GM19328 (cell line): ENCODE data around the gene CAMP.
"Not testable (repeated sequence)": the region's sequence is repeated elsewhere in the genome, so short reads cannot be mapped to it uniquely, and the experiment has no call there.

Experiments
- ATAC-seq: cut with Tn5 transposase; IDR thresholded peaks from one replicate; pipeline ENCODE4 v1.9.1; 2021; ENCODE audit warnings: mild to moderate bottlenecking, moderate library complexity; ENCODE audit not compliant: unreplicated experiment

CAMP gene

GRCh38 chr3:48222616-48223513, at the start of gene CAMP:
Gene CAMP (plus strand): TSS chr3:48223495. CDS start chr3:48223512, 17 bp downstream.
- ATAC-seq = peak; percentile 59

- no peak for ATAC-seq
Observed at GRCh38 chr3:48178072-48178471, 45.2 kb upstream of the CAMP start.

- ATAC-seq = no peak
Observed at GRCh38 chr3:48180021-48180420, 43.3 kb upstream of the CAMP start.

- ATAC-seq = no peak
Observed at GRCh38 chr3:48180531-48181253, 42.6 kb upstream of the CAMP start.

- no peak for ATAC-seq
Observed at GRCh38 chr3:48184299-48184698, 39.0 kb upstream of the CAMP start.

GRCh38 chr3:48185129-48185528, 38.2 kb upstream of the CAMP start:
- no peak for ATAC-seq

GRCh38 chr3:48186631-48187300, 36.5 kb upstream of the CAMP start:
- ATAC-seq = no peak

- no peak for ATAC-seq
Observed at GRCh38 chr3:48187301-48187578, 36.1 kb upstream of the CAMP start.

- peak; percentile 24 for ATAC-seq
Observed at GRCh38 chr3:48187579-48188265, 35.6 kb upstream of the CAMP start.

GRCh38 chr3:48188266-48189201, 34.8 kb upstream of the CAMP start, which contains the start of gene CDC25A:
Gene CDC25A (minus strand): TSS chr3:48188417. CDS start chr3:48187947, 470 bp downstream.
- ATAC-seq = peak; percentile 94

GRCh38 chr3:48189321-48189720, 34.0 kb upstream of the CAMP start:
- no peak for ATAC-seq

- no peak for ATAC-seq
Observed at GRCh38 chr3:48190911-48191310, 32.4 kb upstream of the CAMP start.

- no peak for ATAC-seq
Observed at GRCh38 chr3:48194446-48195071, 28.7 kb upstream of the CAMP start.

- ATAC-seq = no peak
Observed at GRCh38 chr3:48196611-48197010, 26.7 kb upstream of the CAMP start.

GRCh38 chr3:48199117-48199516, 24.2 kb upstream of the CAMP start:
- ATAC-seq = no peak

GRCh38 chr3:48202632-48203031, 20.7 kb upstream of the CAMP start:
- ATAC-seq = no peak

- ATAC-seq = no peak
Observed at GRCh38 chr3:48208076-48208475, 15.2 kb upstream of the CAMP start.

GRCh38 chr3:48209445-48209844, 13.8 kb upstream of the CAMP start:
- ATAC-seq = no peak

GRCh38 chr3:48210534-48210933, 12.8 kb upstream of the CAMP start:
- not testable (repeated sequence) for ATAC-seq
